K562 (cell line): ENCODE data around the gene DLK2. TPM values are rescaled to one million over a fixed set of nuclear protein-coding genes. Genes with fewer than 3 reads are reported as not detected.

Experiments used
- ELF1 ChIP-seq: fragments of 200-800 bp; sonication (Bioruptor generic); IDR thresholded peaks from 2 replicates; pipeline ENCODE4 v1.6.1; 2016; ENCODE audit warnings: missing genetic modification characterization, missing compliant biosample characterization
- MGA ChIP-seq: fragments of 450-650 bp; IDR thresholded peaks from 2 replicates; pipeline ENCODE4 v1.6.1; 2016; ENCODE audit warnings: mild to moderate bottlenecking, moderate library complexity
- RERE ChIP-seq: sonication (generic); formaldehyde crosslinking; IDR thresholded peaks from 2 replicates; pipeline ENCODE4 v1.8.0; 2023; ENCODE audit warnings: missing genetic modification reagents, mild to moderate bottlenecking, borderline replicate concordance
- TAF15 ChIP-seq: fragments of 200-400 bp; formaldehyde crosslinking; IDR thresholded peaks from 2 replicates; pipeline ENCODE4 v1.6.1; 2017; ENCODE audit warnings: mild to moderate bottlenecking, low read depth, low read length, moderate library complexity
- polyA plus RNA-seq, 8 experiments: library from polyadenylated mRNA; depleted of rRNA in 4 of 8; stranded (reverse) in 5 of 8; unstranded in 3 of 8; fragments of >200 nt; fragmentation: Nextera tagmentation in 2 of 8; fragmentation: Illumina TruSeq in 1 of 8; extraction: Ambion mirVana in 2 of 8; extraction: Trizol in 1 of 8; gene quantifications; 2 replicates each; pipeline versions ENCODE4 v1.2.1 to v1.2.3, GENCODE V29; 2011 to 2014; ENCODE audit warnings: inconsistent platforms in 1 of 8, missing spikeins in 1 of 8
- total RNA-seq, 7 experiments: library from RNA; depleted of rRNA in 6 of 7; stranded (reverse); fragments of >200 nt in 6 of 7; fragmentation: Illumina TruSeq in 2 of 7; extraction: Trizol in 2 of 7; gene quantifications; 2 replicates each; pipeline versions ENCODE4 v1.2.1 to v1.2.3, GENCODE V29; 2011 to 2021; ENCODE audit warnings: low replicate concordance in 1 of 7

The DLK2 gene
- total and polyA plus RNA-seq, 9 of the 15 experiments (the other 6 are each of a cell fraction or from before 2014, with no cell fraction given): 0.11 to 0.53 (median 0.29) TPM; not detected in 3

GRCh38 chr6:43427406-43428111 lies 27.8 kb downstream of the DLK2 start, which contains the start of gene ABCC10 (continued):
- TF ChIP-seq MGA (no peak; the same call in 1 of the 2 replicates), ELF1 (tag) (peak; percentile 94), RERE (no peak), TAF15 (peak; percentile 52; the same call in 1 of the 2 replicates)
